ENCODE measurements around the gene APC2. TPM values are rescaled to one million over a fixed set of nuclear protein-coding genes. Genes with fewer than 3 reads are reported as not detected.

The APC2 gene
- total RNA-seq, 1 experiment from 2014 or later = 0.68 TPM

DNA sequence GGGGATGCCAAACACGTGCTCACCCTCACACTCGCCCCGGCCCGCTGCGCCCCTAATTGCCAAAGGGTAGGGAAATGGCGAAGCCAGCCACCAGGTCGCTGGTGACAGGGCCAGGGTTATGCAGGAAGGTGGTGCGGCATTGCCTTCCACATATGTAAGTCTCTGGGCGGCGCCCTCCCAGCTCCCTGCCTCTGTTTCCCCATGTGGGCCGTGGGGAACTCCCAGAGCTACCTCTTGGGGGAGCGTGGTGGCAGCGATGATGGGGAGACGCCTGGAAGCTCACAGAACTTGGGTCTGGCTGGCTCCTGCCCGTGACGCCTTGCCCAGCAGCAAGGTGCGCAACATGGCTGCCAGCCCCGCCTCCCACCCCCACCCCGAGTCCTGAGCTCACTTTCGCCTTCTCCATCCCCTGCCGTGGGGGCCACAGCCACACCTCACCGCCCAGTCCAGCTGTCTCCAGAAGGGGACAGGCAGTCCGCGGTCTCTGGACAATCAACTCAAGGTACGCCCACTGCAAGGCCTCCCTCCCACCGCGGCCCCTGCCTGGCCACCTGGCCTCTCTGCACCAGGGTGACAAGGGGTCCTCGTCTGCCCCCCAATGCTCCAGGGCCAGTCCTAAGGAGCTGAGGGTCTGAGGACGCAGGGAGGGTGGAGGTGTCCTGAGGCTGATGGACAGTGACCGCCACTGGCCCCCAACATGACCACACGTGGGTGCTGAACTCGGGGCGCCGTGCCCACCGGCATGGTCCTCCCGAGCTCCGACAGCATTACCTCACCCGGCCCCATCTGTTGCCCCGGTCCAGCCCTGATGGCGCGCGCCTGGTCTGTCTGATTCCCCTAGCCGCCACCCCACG, 22.5 kb downstream of the APC2 start:
- H3K4me2 ChIP-seq (ENCODE audit: insufficient read depth, insufficient read length, low read length) = no peak overlapping the region
- no peak overlapping the region; a peak in 1 of 5 replicates for H3K4me3 Mint-ChIP-seq

More for the DNA sequence above, 22.5 kb downstream of the APC2 start:
- Histone ChIP-seq H2BK120ac (ENCODE audit: low read depth, low read length, poor library complexity, severe bottlenecking) (no peak overlapping the region), H2BK20ac (ENCODE audit: low read depth, low read length, poor library complexity, severe bottlenecking) (no peak overlapping the region), H2BK12ac (ENCODE audit: insufficient read length, low read depth, low read length) (no peak overlapping the region), H3K14ac (ENCODE audit: insufficient read depth, low read length) (no peak overlapping the region), H4K5ac (ENCODE audit: insufficient read length, low read depth, low read length) (no peak overlapping the region), H3K18ac (ENCODE audit: insufficient read length, low read depth, low read length) (no peak overlapping the region), H3K23ac (ENCODE audit: insufficient read length, low read depth, low read length) (no peak overlapping the region), H3T11ph (ENCODE audit: low read length) (no peak overlapping the region), H3K4ac (ENCODE audit: low read depth, low read length) (no peak overlapping the region), H4K91ac (ENCODE audit: insufficient read length, low read depth, low read length) (no peak overlapping the region), H3K79me1 (ENCODE audit: insufficient read depth, low read depth, low read length, poor library complexity, severe bottlenecking) (no peaks in the 10 kb centered on the region), H2AFZ (ENCODE audit: low read length) (no peak overlapping the region), H3K27ac (ENCODE audit: insufficient read length, low read depth, low read length) (no peak overlapping the region), H4K8ac (replicated peaks; ENCODE audit: insufficient read length, low read depth, low read length) (no peak overlapping the region), H3K79me2 (ENCODE audit: insufficient read depth, low read length) (no peaks in the 10 kb centered on the region), H3K23me2 (ENCODE audit: insufficient read length, low read depth, low read length, poor library complexity, severe bottlenecking) (peaks cover 9% of the 10 kb centered on the region), H4K20me1 (ENCODE audit: control insufficient read depth, insufficient read depth, insufficient read length) (peaks cover 3% of the 10 kb centered on the region), H3K27me3 (ENCODE audit: insufficient read depth, low read length) (peaks cover 29% of the 10 kb centered on the region; the same call in 1 of the 2 replicates), H3K56ac (ENCODE audit: insufficient read length, low read depth, low read length) (no peak overlapping the region), H3K9ac (ENCODE audit: extremely low read depth, insufficient read length, low read length) (no peak overlapping the region), H3K4me1 (ENCODE audit: insufficient read depth, low read length) (no peaks in the 10 kb centered on the region), H2AK5ac (ENCODE audit: insufficient read length, low read length) (no peak overlapping the region), H3K9me3 (ENCODE audit: control insufficient read depth, low read depth, low read length) (no peaks in the 10 kb centered on the region), H2BK5ac (ENCODE audit: insufficient read length, low read length) (no peak overlapping the region), H2BK15ac (ENCODE audit: low read depth, low read length) (no peak overlapping the region)
- TF ChIP-seq, protein P1, sequence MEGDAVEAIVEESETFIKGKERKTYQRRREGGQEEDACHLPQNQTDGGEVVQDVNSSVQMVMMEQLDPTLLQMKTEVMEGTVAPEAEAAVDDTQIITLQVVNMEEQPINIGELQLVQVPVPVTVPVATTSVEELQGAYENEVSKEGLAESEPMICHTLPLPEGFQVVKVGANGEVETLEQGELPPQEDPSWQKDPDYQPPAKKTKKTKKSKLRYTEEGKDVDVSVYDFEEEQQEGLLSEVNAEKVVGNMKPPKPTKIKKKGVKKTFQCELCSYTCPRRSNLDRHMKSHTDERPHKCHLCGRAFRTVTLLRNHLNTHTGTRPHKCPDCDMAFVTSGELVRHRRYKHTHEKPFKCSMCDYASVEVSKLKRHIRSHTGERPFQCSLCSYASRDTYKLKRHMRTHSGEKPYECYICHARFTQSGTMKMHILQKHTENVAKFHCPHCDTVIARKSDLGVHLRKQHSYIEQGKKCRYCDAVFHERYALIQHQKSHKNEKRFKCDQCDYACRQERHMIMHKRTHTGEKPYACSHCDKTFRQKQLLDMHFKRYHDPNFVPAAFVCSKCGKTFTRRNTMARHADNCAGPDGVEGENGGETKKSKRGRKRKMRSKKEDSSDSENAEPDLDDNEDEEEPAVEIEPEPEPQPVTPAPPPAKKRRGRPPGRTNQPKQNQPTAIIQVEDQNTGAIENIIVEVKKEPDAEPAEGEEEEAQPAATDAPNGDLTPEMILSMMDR (conservative IDR thresholded peaks at IDR 0.05) = no peak
- H3K27ac Mint-ChIP-seq = no peak overlapping the region
- no CpG with 5 or more reads among the region's 44 CpGs for WGBS (ENCODE audit: extremely low coverage, insufficient read length, low lambda C conversion rate)
- no peak for DNase-seq
- H3K4me1 Mint-ChIP-seq = peaks cover 2 to 10% of the 10 kb centered on the region in 2 experiments; a peak in 3 of 4 replicates
- H3K9me3 Mint-ChIP-seq = no peaks in the 10 kb centered on the region
- peaks cover 3 to 11% (median 6%) of the 10 kb centered on the region in 3 experiments; a peak in 6 of 7 replicates for H3K36me3 Mint-ChIP-seq (ENCODE audit: insufficient read depth in 1 of 3, low read depth in 3 of 3)
- H3K27me3 Mint-ChIP-seq (ENCODE audit: low read depth) = peaks cover 50% of the 10 kb centered on the region
